ENCODE data around the gene ACSS1.
A peak's percentile ranks its signal among the peaks of the same experiment; 100 is the strongest.

ACSS1 gene

DNA sequence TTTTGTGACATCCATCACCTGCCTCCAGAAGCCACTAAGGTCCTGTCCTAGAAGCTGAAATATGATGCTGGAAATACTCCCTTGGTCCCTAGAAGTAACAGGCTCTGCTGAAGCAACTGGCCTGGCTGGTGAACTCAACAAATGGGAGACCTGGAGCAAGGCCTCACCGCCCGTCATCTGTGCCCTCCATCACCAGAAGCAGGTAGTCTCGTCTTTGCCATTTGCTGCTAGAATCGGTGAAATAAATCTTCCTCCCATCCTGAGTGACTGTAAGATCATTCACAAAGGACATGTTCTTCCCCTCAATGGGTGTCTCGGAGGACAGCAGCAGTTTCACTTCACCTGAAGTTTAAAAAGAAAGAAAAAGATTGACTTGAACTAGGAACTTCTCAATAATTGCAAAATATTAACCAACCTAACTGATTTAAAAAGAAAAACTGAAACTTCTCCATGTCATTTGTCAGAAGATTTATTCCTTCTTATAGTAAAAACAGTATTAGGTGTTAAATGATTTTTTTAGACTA, 87.8 kb downstream of the ACSS1 start:
- no peak for DNase-seq

DNA sequence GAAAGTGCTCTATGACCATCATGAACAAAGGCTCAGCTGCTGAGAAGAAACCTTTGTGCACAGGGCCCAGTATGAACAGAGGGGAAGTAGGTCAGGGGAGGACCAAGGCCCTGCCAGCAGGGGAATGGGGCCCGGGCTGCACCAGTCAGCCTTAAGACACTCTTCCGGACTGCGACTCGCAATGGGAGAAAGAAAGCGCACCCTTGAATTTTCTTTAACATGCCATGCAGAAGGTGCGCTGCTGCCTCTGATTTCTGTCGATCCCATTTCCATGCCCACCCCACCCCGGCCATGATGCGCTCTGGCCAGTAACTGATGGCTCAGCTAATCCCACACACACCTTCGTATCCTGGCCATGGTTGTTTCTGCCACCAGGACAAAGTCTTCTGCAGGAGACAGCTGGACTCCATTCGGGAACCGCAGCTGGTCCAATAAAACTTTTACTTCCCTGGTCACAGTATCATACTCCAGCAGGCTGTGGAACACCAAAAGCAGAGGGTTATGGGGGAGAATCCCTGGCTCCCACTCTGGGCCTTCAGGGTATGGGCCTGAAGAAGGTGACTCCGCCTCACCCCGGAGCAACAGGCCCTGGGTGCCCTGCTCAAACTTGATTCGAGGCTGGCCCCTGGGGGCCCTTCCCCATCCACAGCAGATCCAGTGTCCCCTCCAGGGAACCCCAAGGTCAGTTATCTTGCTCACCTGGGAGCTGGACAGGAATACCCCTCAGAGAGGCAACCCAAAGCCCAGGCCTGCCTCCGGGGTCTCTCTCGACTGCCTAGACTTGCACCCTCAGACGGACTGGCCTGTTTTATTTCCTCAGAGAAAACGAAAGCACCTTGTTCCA, 88.5 kb downstream of the ACSS1 start:
- no peak for DNase-seq

DNA sequence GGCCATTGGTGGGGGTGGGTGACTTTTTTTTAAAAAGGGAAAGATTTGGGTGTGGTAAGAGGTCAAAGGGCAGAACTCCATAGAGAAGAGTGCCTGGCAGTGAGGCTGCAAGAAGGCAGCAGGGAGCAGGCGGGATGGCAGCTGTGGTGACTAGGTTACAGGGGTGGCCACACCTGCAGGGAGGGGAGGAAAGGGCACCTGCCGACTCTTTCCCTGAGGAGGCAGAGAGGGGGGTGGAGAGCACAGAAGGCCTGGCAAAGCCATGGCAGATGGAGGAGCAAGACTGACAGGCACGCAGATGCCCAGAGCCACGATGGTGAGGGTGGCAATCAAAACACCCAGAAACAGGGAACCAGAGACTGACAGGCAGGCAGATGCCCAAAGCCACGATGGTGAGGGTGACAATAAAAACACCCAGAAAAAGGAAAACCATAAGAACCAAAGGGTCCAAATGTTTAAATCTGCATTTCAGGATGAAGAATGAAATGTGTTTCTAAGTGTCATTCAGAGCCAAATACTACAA, 89.6 kb downstream of the ACSS1 start:
- DNase-seq: no peak

DNA sequence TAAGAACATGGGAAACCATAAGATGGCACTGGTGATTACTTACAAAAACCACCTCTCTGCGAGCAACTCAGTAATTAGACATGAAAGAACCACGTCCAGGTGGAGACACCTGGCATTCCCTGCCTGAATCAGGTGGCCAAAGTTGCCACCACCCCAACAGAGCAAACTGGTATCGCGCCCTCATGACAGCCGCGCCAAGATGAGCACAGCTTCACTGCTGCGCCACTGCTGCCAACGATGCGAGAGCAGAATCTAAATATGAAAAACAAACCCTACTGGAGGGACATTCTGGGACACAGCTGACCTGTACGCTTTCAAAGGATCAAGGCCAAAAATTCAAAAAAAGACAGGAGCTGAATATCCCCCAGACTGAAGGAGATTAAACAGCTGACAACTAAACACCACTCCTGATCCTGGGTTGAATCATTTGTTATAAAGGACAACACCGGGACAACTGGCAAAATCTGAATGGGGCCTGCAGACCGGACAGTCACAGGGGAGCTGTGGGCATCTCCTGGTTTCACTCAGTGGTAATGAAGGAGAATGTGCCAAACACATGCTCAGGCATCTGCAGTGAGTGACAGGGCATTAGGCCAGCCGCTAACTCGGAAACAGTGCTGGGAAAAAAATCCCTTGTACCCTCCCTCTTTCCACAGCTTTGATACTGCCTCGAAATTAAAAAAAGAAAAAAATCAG, 91.5 kb downstream of the ACSS1 start:
- no peak for DNase-seq

DNA sequence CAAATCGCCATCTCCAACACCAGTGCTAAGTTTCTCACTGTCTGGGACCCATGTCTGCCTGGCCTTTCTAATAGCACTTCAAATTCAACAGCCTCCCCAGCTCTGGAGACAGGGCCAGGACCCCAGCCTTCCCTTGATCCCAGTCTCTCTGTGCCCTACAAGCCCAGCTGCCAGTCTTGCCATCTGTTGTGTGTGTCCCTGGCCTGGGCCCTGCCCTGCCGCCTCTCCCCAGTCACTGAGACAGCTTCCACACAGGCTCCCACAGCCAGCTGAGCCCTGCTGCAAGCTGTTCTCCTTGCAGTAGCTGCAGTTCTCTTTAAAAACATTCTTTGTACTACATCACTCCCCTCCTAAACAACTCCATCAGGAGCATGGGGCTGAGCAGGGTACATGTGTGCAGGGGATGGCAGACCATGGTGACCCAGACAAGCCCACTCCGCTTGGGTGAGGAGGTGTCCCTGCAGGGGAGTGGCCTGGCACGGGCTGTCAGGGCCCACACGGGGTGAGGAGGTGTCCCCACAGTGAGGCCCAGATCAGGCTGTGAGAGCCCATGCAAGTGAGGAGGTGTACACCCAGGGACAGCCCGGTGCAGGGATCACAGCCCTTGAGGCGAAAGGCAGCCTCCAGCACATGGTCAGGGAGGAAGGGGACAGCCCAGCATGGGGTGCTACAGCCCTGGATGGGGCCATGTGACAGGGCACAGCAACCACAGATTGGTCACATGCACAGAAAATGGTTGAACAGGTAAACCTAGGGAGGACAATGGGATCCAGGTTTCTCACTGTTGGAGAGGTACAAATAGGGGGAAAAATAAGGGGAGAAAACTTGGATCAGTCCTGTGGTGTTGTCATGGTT, 92.6 kb downstream of the ACSS1 start:
- no peak for DNase-seq

DNA sequence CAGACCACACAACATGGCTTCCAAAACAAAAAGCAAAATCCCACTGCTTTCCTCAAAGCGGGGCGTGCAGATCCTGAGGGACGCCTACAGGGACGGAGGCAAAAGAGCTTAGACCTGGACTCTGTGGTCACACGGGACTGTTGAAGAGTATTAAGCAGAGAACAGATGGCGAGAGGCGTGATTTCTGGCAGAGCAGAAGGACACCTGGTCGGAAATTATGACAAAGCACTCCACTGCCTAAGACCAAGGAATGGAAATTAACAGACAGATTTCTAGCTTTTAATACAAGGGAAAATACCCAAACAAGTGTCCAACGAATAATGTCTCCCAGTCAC, 93.5 kb downstream of the ACSS1 start:
- no peak for DNase-seq

DNA sequence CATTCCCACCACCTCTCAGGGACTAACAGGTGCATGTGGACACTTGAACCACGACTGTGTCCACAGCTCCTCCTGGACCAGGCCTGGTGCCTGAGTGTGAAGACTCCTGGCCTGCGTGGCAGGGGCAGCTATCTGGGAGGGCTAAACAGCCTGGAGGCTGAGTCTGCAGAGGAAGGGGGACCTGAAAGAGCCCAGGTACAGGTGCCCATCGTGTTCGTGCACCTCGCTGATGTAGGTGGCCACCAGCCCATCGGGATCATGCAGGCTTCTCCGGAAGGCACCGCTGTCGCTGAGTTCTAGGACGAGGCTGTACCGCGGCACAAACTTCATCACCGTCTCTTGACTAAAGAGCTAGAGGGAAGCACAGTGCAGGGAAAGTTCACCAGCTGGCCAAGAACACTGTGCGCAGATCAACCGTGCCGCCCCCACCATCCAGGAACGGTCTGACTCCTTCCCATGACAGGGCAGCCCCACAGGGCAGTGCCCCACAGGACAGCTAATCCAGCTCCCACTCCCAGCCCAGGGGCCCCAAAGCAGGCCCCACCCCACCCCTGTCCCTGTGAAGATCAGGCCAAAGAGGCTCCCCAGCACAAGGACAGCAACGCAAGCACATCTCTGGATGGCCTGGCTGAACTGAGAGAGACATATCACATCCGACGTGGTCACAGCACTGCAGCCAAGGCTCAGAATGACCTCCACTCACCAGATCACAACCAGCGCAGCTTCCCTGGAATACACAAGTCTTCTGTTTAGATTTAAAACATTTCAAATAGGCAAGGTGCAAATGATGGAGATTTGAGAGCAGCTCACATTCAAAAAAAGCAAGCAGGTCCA, 94.0 kb downstream of the ACSS1 start:
- DNase-seq: no peak

DNA sequence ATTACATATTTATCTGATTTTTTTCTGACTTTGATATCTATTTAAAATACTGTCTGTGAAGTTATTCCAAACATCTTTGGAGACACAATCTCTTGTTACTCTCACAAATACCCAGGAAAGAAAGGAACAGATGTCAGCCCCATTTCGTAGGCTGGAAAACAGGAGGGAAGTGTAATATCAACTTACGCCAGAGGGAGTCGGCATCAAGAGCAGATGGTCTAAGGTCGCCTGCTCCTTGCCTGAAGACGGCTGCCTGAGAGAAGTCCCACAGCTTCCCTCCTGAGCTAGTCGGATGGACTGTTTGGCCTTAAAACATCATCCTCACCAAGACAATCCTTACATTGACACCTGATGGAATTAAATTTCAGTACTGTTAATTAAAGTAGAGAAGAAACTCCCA, 95.4 kb downstream of the ACSS1 start:
- DNase-seq: no peak

DNA sequence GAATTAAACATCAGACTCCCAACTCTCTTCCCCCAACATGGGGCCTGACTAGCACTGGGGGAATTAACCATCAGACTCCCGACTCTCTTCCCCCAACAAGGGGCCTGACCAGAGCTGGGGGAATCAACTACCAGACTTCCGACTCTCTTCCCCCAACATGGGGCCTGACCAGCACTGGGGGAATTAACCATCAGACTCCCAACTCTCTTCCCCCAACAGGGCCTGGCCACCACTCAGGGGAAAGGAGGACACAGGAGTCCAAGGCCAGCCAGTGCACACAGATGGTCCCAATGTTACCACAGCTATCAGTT, 95.8 kb downstream of the ACSS1 start:
- no peak for DNase-seq

DNA sequence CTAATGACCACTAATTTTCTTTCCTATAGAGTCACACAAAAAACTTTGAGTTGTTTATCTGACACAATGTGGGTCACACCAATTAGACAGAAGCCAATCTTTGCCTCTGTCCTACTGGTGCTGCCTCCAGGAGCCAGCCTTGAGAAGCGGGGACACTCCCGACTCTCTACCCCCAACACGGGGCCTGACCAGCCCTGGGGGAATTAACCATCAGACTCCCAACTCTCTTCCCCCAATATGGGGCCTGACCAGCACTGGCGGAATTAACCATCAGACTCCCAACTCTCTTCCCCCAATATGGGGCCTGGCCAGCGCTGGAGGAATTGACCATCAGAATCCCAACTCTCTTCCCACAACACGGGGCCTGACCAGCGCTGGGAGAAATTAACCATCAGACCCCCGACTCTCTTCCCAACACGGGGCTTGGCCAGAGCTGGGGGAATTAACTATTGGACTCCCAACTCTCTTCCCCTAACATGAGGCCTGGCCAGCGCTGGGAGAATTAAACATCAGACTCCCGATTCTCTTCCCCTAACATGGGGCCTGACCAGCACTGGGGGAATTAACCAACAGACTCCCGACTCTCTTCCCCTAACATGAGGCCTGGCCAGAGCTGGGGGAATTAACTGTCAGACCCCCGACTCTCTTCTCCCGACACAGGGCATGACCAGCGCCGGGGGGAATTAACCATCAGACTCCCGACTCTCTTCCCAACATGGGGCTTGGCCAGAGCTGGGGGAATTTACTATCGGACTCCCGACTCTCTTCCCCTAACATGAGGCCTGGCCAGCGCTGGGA, 96.4 kb downstream of the ACSS1 start:
- no peak for DNase-seq

DNA sequence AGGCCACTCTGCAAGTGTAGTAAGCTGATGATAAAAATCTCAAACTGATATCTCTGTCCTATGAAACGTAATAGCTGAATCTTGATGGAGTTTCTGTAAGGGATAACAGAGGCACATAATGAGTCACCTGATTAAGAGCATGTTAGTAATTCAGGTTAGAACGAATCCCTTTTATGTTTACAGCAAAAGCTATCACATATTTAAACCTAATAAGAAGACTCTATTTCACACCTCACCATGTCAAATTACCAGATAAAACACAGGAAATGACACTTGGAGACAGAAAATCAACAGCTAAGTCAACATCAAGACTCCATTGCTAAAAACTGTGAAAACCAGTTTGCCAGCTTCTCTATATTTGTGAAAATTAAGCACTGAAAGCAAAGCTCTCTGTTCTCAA, 97.1 kb downstream of the ACSS1 start:
- peak in 1 of 2 donors; percentile 69 for DNase-seq

DNA sequence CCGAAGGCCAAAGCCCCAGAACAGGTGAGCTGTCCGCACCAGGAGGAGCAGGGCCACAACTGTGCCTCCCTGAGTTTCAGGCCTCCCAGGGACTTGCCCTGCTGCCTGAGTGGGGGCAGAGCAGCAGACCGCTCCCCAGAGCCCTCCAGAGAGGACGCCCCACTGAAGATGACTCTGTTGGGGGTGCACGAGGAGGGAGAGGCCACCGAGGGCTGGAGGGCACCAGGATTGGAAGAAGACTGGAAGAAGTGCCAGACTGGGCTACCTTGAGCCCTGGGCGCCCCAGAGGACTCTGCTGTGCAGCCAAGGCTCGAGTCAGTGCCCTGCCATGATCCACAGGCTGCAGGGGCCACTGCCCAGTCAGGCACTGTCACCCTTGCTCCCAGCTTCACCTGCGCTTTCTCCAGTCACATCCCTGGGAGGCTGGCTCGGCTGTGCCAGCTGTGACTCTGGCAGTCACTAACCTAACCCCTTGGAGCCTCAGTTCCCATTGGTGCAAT, 97.6 kb downstream of the ACSS1 start:
- DNase-seq: no peak

DNA sequence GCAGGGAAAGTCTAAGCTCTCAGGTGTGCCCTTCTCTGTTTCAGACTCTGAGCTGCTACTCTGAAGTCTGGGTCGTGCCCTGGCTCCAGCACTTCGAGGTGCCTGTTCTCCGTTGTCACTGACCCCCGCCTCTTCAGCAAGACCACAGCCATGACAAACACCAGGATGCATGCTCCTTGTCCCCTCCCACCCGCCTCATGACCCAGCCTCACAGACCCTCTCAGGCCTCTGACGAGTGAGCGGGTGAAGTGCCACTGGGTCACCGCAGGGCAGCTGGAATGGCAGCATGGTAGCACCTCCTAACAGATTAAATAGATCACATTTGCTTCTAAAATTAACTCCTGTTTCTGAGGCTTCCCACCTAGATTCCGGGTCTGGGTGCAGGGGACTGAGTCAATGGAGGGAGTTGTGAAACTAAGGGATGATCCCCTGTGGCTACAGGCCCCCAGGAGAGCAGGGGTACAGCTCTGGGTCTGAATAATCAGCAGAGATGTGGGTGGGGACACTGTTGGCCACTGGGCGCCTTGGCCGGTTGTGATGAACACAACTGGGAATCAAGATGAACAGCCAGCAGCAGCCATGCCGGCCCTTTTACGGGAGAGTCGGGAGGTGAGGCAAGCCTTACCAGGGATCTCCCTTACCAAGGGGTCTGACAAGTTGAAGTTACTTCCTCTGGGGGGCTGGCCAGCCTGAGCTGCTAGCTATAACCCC, 98.2 kb downstream of the ACSS1 start:
- no peak for DNase-seq

DNA sequence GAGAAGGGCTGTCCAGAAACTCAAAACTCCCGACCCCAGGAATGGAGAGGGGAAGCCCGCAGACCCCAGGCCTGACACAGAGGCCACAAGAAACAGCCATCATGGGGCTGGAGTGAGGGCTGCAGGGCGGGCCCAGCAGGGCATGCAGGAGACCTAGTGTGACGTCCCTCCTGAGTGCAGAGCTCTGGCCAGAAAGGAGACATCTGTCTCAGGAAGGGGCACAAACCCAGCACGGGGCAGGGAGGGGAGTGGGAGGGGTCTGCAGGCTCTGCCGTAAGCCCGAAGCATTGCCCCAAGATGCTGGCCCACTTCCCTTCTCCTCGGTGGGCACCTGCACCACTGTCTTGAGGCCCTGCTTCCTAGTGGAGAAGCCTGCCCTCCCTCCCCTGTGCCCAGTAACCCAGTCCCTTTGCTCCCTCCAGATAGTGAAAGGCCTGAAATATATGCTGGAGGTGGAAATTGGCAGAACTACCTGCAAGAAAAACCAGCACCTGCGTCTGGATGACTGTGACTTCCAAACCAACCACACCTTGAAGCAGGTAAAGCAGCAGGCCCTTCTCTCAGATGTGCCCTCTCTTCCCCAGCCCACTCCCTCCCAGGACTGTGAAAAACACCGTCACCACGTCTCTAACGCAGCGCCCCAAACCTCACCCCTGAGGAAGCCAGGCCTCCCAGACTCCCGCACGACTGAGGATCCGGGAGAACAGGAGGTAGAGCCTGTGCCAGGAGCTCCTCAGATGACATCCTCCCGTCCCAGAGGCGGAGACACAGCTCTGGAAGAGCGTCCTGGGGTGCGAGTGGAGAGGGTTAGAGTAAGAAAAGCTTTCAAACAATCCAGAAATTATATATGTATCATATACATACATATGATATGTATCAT, 99.2 kb downstream of the ACSS1 start:
- DNase-seq: no peak

DNA sequence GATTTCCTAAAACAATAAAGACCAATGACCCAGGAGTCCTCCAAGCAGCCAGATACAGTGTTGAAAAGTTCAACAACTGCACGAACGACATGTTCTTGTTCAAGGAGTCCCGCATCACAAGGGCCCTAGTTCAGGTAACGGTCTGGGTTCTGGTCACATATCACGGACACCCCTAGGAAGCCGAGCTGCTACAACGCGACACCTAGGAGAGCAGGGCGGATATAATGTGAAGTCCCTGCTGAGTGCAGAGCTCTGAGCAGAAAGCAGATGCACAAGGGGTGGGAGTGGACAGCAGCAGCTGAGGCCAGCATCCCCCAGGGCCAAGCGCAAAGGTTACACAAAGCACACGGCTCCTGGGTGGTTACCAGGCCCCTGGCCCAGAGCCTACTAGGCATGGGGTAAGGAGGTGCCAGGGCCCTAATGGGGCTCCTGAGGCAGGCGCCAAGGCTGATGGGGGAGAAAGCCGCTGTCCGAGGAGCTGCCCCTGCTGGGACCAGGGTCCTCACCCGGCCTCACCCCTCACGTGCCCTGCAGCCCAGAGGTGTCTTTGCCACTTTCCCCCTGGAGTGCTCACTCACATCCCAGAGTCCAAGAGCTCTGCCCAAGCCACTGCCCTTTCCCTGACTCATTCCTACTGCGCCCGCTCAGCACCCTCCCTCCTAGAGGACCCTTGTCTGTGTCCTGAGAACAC, 100.5 kb downstream of the ACSS1 start:
- no peak for DNase-seq
